ENCODE results near the gene SAGE1. TPM values are rescaled to one million over a fixed set of nuclear protein-coding genes. Genes with fewer than 3 reads are reported as not detected.

The SAGE1 gene
- total RNA-seq, 2 experiments from 2014 or later, result not detected

- Mint-ChIP-seq H3K4me3 (no peak overlapping the region), H3K36me3 (peaks cover 1% of the 10 kb centered on the region), H3K4me1 (no peaks in the 10 kb centered on the region), H3K27me3 (no peaks in the 10 kb centered on the region), H3K9me3 (ENCODE audit: low read depth) (no peaks in the 10 kb centered on the region), H3K27ac (no peak overlapping the region)
- ATAC-seq, result no peak
- CTCF ChIA-PET, result no interaction called here
- no peak for DNase-seq
Observed at GRCh38 chrX:135944486-135944885, 51.0 kb downstream of the SAGE1 start.

- Mint-ChIP-seq H3K9me3 (ENCODE audit: low read depth) (no peaks in the 10 kb centered on the region), H3K4me1 (no peaks in the 10 kb centered on the region), H3K27ac (no peak overlapping the region), H3K27me3 (no peaks in the 10 kb centered on the region), H3K4me3 (no peak overlapping the region), H3K36me3 (no peaks in the 10 kb centered on the region)
- DNase-seq, result no peak
- no peak for ATAC-seq
- CTCF ChIA-PET, result no interaction called here
Observed at GRCh38 chrX:135951291-135951690, 57.8 kb downstream of the SAGE1 start.

Other genes starting within 250 kb of the SAGE1 start
- gene CT45A1, start 180.1 kb upstream of the SAGE1 start, total RNA-seq, result not detected
- not detected for gene CT45A3, start 125.5 kb upstream of the SAGE1 start, total RNA-seq
- gene CT45A5, start 108.2 kb upstream of the SAGE1 start, total RNA-seq, result not detected
- not detected for gene CT45A6, start 90.9 kb upstream of the SAGE1 start, total RNA-seq
- gene CT45A2, start 73.7 kb upstream of the SAGE1 start, total RNA-seq, result not detected
- not detected for gene CT45A7, start 56.4 kb upstream of the SAGE1 start, total RNA-seq
- gene CT45A8, start 39.2 kb upstream of the SAGE1 start, total RNA-seq, result not detected
- gene CT45A9, start 21.9 kb upstream of the SAGE1 start, total RNA-seq, result not detected
- gene CT45A10, start 272 bp upstream of the SAGE1 start, total RNA-seq, result not detected
- gene MMGT1, start 80.3 kb downstream of the SAGE1 start, total RNA-seq, result 10 to 100 TPM; 11.6 to 17.4 TPM
- 10 to 100 TPM; 14.5 to 15.7 TPM for gene SLC9A6, start 91.7 kb downstream of the SAGE1 start, total RNA-seq

Measured in activated CD8-positive, alpha-beta memory T cell treated with anti-CD3 and anti-CD28 coated beads, Interleukin-2, amount 10 ng/mL, durations not matched to agents 7 days and 5 days (primary cell).